HG03558 (cell line): ENCODE data around the gene SDK2.
"Not testable (repeated sequence)": the region's sequence is repeated elsewhere in the genome, so short reads cannot be mapped to it uniquely, and the experiment has no call there.

Experiments
- ATAC-seq: cut with Tn5 transposase; IDR thresholded peaks from one replicate; pipeline ENCODE4 v1.9.1; 2021; ENCODE audit warnings: moderate number of reproducible peaks; ENCODE audit not compliant: unreplicated experiment; ENCODE audit errors: extremely low read depth

SDK2 gene

DNA sequence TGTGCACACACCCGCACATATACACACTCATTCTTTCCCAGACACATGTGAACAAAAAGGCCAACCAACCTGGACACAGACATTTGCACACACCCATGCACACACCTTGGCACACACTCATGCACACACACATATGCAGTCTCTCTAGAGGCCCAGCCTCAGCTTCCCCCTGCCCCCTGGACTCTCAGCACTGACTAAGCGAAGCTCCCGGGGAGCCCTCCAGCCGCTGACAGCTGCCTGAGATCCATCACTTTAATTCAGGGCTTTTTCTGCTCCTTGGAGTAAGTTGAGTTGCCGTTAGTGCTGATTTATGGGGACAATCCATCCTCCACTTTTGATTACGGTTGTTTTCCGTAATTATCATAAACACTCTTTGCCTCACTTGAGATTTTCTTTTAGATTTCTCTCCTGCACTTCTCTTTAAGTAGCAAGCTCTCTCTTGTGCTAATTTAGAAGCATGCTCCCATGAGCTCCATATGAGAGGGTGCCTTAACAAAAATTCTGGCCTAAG lies 173.9 kb downstream of the SDK2 start:
- ATAC-seq: no peak

DNA sequence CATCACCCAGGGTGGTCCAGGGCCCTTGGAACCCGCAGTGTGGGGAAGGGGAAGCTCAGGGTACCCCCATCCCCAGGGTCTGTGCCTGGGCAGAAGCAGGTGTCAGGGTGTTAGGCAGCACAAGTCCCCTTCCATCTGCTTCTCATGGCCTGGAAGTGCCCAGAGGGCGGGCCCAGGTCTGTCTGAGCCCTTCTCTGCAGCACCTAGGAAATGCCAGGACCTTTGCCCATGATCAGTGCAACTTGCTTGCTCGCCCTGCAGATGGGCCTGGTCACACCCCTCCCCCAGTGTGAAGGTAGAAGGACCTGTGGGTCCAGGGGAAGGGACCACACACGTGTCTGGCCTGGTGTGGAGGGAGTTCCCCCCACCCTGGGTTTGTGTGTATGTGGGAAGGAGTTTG lies 174.9 kb downstream of the SDK2 start:
- no peak for ATAC-seq

DNA sequence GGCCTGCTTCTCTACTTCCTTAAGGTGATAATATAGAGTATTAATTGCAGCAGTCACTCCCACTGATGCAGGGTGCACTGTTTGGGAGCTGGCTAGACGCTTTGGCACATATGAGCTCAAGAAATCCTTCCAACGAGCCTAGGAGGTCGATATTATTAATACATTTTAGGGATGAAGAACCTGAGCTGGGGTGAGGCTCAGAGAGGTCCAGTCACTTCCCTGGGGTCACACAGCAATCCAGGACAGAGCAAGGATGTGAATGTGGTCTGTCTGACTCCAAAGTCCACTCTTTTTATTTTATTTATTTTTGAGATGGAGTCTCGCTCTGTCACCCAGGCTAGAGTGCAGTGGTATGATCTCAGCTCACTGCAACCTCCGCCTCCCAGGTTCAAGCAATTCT lies 176.0 kb downstream of the SDK2 start:
- no peak for ATAC-seq

DNA sequence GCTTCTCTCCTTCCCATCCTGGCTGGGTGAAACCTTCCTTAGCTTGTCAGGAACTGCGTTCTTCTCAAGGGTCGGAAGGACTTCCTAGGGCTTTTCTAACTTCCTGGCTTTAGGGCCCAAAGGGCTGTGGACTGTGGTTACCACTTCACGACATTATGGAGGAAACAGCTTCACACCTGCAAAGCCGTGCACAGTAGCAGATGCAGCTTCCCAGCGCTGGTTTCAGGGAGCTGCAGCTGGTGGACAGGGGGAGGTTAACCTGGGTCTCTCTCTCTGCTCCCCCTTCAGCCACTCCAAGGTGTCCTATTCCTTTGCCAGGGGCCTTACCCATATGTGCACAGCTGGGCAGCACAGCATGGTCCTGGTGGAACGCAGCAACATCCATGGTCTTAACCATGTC lies 176.6 kb downstream of the SDK2 start:
- ATAC-seq: no peak

DNA sequence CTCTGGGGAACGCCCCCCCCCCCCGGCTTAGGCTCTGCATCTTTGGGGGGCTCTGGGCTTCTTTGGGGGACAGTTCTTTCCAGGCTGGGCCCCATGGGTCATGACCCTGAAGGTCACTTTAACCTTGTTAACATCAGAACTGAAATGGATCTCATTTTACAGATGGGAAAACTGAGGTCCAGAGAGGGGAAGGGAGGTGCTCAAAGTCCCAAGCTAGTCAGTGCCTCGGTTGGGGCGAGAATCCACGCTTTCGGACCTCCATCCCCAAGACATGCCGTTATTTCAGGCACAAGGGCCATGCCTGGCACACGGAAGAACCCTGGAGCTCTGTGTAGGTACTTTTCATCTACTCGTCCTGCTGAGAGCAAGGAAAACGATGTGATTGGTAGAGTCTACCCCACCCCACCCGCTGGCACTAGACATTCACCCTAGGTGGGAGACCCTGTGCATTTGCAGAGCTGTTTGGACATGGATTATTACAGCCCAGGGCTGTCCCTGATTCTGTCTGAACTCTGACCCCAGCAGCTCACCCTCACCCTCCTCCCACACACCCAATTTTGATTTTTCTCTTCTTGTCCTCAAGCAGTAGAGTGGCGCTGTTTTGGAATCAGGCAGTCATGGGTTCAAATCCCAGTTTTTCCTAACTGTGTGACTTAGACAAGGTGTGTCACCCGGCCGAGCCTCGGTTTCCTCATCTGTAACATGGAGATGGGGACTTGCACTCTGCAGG lies 177.4 kb downstream of the SDK2 start:
- no peak for ATAC-seq

DNA sequence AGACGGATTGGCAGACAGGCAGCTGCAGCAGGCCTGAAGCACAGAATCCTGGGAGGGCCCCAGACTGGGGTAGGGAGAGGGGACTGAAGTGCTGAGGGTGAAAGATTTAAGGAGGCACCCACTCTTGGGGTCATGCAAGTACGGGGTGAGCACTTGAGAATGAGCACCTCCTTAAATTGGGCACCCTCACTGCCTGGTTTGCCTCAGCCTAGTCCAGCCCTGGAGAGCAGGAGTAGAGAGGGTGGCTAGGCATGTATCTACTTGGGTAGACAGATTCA lies 178.4 kb downstream of the SDK2 start:
- ATAC-seq: no peak

DNA sequence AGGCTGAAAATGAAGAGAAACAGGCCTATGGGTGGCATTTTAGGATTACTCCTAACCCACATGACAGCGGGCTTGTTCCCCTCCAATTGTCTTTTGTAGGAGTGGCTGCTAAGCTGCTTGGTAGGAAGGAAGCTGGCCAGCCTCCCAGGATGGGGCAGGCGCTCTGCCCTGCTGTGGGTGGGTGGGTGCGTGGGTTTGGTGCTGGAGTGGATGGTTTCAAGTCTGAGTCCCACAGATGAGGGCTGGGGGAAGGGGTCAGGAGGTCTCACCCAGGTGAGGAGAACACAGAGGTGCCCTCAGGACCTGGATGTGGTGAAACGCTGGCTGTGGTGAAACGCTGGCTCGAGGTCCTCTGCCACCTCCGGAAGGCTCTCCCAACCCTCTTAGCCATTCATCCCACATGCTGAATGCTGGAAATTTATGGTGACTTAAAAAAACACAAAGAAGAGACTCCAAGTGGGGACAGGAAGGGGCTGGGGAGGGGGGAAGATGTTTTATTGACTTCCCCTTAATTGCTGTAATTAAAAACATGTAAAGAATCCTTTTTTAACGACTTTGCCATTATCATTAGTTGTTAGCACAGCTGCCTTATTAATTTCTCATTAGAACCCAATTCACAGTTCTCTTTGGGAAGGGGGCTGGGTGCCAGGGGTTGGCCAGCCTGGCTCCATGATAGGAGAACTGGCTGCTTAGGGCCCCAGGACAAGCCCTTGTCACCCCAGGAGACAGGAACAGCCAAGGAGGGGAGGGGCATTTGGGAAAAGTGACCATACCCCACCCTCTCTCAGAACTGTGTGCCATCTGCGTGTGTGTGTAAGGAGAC lies 178.9 kb downstream of the SDK2 start:
- no peak for ATAC-seq

DNA sequence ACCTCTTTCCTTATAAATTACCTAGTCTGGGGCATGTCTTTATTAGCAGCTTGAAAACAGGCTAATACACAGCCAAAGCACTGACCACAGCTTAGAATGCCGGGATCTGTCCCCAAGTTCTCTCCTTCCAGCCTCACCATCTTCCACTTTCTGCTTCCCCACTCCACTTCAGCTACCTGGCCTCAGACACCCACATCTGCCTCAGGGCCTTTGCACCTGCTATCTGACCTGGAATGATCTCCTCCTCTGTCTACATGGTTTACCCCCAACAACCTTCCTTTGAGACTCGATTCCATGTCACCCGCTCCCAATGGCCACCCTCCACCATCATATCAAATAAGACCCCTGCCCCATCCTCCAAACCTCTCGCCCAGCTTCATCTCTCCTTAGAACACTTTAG lies 179.8 kb downstream of the SDK2 start:
- ATAC-seq: no peak

DNA sequence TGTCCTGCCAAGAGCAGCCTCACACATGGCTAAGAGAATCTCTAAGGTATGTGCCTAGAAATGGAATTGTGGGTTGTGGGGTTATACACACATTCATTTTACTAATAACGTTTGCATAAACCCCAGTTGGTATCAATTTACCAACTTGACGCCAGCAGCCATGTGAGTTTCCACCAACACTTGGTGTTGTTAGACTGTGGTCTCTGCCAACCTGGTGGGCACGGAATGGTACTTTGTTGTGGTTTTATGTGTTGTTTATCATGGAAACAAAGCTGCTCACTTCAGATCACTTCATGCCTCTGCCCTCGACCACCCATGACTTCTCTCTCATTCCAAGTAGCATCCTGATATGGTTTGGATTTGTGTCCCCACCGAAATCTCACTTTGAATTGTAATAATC lies 180.4 kb downstream of the SDK2 start:
- no peak for ATAC-seq

DNA sequence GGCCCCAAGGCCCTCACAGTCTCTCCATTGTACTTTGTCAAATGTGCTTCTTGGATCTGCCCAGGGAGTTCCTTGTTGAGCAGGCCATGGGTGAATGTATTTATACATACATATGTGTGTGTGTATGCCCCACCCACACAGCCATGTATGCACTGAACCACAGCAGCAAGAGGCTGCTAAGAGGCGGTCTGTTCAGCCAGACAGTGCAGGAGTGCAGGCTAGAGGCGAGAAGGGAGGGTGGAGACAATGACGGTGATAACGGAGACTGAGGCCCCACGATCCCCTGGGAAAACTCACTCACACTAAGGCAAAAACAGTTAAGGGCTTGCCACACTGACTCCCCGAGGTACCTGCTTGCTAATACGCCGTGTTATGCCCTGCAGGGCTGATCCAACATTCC lies 181.4 kb downstream of the SDK2 start:
- ATAC-seq: no peak

DNA sequence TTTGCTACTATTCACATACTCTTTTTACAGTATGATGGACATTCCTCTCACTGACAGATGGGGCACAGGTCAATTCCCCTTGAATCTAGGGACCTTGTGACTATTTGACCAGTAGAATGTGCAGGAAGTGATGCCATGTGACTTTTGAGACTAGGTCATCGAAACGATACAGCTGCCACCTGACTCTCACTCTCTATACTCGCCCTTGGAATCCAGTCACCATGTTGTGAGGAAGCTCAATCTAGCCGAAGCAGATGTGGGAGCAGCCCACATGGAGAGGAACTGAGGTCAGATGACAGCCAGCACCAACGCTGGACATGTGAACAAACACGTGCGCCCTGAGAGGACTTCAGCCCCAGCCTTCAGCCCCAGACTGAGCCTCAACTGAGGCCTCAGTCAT lies 184.3 kb downstream of the SDK2 start:
- ATAC-seq: no peak

DNA sequence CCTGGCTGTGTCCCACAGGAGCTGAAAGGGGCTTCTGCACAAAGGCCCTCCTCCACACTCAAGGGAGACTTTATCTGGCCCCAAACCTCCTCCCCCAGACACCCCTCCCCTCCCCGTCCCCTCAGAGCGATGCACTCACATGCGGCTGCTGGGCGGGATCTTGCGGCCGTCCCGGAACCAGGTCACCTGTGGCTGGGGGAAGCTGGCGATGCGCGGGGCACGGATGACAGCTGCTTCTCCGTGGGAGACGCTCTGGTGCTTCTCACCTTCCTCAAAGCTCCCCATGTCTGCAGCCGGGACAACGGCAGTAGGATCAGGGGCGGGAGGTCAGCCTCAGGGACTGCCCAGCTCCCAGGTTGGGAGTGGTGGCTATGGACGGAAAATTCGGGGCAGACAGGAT lies 188.5 kb downstream of the SDK2 start:
- ATAC-seq: no peak

DNA sequence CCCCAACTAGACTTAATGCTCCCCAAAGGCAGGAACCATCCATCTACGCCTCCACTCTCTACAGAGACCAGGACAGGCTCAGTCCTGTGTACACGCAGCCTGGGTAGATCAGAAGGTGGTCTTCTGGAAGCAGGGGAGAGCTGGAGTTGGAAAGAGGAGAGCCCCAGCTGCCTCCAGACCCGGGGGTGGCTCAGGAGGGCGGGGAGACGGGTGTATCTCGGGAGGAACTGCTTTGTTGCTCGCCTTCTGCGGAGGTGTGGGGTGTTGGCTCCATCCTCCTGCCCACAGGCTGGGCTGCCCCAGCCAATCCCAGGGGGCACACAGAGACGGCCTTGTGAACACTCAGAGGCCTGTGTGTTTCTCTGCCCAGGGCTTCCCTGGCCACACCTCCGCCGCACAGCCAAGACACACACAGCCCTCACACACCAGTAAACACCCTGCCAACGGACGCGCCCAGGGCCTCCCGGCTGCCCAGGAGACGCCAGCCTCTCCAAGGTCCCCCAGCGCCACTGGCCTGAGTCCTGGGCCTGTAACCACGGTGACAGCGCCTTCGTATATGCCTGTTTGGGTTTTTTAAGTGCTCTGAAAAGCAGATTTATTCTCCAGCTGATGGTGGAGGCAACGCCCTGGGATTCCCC lies 189.1 kb downstream of the SDK2 start:
- no peak for ATAC-seq

DNA sequence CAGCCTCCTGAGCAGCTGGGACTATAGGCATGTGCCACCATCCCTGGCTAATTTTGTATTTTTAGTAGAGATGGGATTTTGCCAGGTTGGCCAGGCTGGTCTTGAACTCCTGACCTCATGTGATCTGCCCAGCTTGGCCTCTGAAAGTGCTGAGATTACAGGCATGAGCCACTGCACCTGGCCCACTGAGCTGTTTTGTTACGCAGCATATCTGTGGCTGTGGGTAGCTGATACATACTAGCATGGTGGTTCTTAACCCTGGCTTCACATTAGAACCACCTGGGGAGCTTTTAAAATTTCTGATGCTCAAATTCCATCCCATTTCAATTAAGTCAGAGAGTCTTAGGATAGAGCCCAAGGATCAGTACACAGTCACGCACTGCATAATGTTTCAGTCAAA lies 190.8 kb downstream of the SDK2 start:
- ATAC-seq: not testable (repeated sequence)

DNA sequence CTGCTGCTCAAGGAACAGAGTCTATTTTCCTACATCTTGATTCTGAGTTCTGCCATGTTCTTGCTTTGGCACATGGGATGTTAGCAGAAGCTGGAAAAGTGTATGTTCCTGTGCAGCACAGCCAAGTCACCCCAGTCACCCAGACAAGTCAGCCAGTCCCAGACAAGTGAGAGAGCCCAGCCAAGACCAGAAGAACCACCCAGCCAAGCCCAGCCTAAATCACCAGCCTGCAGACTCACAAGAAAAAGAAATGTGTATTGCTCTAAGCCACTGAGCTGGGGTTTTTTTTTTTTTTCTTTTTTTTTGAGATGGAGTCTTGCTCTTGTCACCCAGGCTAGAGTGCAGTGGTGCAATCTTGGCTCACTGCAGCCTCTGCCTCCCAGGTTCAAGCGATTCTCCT lies 191.2 kb downstream of the SDK2 start:
- no peak for ATAC-seq

DNA sequence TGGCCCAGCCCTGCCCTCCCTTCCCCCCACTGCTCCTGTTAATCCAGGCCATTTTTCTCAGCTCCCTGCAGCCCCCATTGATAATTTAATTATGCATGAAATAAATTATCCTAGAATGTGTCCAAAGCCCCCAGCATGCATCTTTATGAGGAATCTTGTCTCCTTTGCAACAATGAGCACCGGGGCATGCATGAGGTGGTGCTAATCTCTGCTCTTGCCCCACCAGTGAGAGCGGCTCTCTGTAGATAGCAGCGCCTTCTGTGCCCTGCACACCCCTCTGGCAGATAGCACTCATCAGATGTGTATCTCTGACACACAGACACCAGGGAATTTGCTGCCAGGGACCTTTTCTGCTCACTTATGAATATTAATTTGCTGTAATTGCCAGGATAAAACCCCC lies 192.2 kb downstream of the SDK2 start:
- no peak for ATAC-seq

DNA sequence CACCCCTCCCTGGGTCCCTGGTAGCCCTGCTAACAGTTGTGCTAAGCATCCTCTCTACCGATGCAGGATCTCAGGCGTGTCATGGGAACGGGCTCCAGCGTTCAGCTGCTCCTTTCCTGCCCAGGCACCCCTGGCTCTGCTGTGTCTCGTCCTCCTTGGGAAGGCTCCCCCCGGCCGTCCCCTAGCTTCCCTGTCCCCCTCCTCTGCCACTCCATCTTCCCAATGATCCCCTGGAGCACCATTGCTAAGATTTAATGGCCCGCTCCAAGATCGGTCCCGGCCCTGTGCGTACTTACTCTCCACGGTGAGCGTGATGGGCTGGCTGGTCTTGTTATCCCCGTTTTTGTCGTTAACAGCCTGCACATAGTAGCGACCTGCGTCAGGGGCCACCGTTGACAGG lies 196.9 kb downstream of the SDK2 start:
- ATAC-seq: no peak

DNA sequence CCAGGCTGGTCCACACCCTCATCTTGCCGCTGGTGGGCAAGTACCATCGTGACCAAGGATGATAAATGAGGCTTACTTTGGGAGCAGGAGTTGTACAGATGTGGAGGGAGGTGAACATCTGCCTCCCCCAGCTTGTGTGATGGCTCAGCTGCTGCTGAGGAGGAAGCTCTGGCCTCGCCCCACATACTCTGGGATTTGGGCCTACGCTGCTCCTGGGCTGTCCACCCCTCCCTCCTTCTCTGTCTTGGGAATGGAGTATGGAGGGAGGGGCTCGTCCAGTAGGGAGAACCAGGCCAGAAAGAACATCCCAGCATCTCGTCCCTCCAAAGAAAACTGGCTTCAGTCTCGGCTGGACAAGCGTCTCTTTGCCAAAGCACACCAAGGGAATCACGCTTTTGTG lies 197.6 kb downstream of the SDK2 start:
- no peak for ATAC-seq

DNA sequence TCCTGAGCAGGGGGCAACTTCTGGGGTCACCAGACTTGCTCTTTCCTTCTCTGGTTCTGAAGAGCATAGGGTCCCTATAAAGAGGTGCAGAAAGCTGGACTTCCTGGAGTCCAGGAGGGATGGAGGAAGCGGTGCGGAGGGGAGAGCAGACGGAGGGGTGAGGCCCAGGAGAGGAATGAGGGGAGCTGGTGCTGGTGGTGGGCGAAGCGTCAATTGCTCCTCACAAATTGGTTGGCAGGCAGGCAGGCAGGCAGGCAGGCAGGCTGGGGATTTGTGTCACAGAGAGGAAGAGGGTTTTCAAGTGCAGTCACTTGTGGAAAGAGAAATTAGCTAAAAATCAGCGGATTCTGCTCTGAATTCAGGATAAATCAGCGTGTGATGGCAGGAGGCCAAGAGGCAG lies 198.8 kb downstream of the SDK2 start:
- no peak for ATAC-seq

DNA sequence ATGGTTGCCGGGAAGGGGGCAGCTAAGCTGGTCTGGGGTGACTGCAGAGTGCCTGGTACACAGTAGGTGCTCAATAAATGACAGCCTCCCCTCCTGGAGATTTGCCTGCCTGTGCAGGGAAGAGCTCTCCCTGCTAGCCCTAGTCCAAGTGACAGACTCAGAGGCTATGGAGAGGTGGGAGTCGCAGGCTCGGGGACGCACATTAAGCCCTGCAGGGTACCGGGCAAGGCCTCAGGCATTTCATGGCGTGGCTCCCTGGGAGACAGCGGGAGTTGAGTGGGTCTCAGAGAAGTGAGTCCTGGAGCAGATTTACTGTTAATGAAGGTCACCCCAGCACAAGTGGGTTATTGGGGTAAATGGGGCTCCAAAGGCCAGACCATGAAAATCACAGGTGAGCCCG lies 200.2 kb downstream of the SDK2 start:
- ATAC-seq: no peak

DNA sequence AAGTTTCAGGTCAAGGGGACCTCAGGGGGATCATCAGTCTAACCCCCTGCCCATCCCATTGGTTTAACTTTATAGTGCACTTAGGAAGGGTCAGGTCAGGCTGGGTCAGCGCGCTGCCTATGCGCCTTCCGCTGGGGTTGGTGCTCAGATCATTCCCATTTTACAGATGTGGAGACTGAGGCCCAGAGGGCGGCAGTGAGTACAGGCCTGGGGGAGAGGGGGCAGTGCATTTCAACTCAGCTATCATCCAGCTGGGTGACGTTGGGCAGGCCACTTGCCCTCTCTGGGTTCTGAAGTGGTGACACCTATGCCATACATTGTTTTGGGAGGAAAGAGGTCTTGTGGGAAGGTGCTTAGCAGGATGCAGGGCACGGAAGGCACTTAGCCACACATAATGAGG lies 204.6 kb downstream of the SDK2 start:
- no peak for ATAC-seq

DNA sequence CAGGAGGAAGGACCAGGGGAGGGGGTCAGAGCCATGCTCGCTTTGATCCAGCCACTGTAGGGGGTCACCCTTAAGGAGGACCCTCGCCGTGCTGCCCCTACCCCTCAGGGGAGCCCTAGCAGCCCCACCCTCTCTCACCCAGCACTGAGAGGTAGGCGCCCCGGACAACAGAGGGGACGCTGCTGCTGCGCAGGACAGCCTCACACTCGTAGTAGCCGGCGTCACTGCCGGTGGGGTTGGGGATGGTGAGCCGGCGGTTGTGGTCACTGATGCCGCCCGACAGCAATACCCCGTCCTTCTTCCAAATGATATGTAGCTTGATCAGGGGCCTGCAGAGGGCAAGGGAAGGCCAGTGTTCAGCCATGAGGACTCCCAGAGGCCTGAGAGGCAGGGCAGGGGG lies 206.4 kb downstream of the SDK2 start:
- no peak for ATAC-seq
